Stimulated activated CD4-positive, alpha-beta T cell treated with anti-CD3 and anti-CD28 coated beads, Interleukin-1b, Interleukin-23, amount 100 ng/mL, for 24 hours (primary cell): ENCODE measurements around the gene RNF157.
"Not testable (repeated sequence)": the region's sequence is repeated elsewhere in the genome, so short reads cannot be mapped to it uniquely, and the experiment has no call there.

ENCODE experiments used
- DNase-seq, 4 experiments: peaks; one replicate each; pipeline ENCODE4 v3.0.0-alpha.2; 2020; ENCODE audit warnings: low read depth in 4 of 4, low spot score in 1 of 4

RNF157 gene

GRCh38 chr17:76254275-76254674, 14.0 kb upstream of the RNF157 start:
- no peak for DNase-seq

GRCh38 chr17:76253841-76254240, 13.5 kb upstream of the RNF157 start:
- no peak for DNase-seq

DNA sequence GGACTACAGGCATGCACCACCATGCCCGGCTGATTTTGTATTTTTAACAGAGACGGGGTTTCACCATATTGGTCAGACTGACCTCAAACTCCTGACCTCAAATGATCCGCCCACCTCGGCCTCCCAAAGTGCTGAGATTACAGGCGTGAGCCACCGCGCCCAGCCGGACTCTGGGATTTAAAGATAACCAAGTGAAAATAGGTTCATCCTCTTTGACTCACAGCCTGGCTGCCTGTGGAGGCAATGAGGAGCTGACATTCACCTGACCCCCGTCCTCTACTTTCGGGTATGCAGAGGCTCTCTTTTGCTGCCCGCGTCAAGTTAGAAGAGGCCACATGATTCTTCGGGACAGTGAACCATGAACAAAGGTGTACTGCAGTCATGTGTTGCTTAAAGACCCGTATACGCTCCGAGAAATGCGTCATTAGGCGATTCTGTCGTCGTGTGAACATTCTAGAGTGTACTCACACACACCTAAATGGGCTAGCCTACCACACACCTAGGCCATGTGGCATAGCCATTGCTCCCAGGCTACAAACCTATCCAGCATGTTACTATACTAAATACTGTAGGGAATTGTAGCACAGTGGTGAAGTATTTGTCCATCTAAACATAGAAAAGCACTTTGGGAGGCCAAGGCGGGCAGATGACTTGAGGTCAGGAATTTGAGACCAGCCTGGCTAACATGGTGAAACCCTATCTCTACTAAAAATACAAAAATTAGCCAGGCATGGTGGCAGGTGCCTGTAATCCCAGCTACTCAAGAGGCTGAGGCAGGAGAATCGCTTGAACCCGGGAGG, 12.9 kb upstream of the RNF157 start:
- DNase-seq: not testable (repeated sequence)

GRCh38 chr17:76252040-76252954, 12.0 kb upstream of the RNF157 start:
- DNase-seq: no peak

- DNase-seq: no peak
Observed at GRCh38 chr17:76251478-76252039, 11.3 kb upstream of the RNF157 start.

DNA sequence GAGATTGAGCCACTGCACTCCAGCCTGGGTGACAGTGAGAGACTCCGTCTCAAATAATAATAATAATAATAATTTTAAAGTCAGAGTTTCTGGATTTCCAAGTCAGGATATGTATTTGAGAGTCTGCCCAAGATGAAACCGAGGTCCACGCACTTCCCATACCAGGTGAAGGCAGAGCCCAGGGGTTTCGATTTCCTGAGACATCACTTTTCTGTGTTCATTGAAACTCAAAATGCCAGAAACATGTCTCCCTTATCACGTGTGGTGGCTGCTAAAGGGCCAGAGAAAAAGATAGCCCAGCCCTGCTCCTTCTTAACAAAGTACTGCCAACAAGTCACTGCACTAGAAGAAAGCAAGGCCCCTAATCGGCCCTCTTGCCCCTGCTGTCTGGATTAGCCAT, 9.8 kb upstream of the RNF157 start:
- no peak for DNase-seq

GRCh38 chr17:76248013-76248782, 7.9 kb upstream of the RNF157 start:
- no peak for DNase-seq

GRCh38 chr17:76247304-76247703, 7.0 kb upstream of the RNF157 start:
- DNase-seq: no peak

DNA sequence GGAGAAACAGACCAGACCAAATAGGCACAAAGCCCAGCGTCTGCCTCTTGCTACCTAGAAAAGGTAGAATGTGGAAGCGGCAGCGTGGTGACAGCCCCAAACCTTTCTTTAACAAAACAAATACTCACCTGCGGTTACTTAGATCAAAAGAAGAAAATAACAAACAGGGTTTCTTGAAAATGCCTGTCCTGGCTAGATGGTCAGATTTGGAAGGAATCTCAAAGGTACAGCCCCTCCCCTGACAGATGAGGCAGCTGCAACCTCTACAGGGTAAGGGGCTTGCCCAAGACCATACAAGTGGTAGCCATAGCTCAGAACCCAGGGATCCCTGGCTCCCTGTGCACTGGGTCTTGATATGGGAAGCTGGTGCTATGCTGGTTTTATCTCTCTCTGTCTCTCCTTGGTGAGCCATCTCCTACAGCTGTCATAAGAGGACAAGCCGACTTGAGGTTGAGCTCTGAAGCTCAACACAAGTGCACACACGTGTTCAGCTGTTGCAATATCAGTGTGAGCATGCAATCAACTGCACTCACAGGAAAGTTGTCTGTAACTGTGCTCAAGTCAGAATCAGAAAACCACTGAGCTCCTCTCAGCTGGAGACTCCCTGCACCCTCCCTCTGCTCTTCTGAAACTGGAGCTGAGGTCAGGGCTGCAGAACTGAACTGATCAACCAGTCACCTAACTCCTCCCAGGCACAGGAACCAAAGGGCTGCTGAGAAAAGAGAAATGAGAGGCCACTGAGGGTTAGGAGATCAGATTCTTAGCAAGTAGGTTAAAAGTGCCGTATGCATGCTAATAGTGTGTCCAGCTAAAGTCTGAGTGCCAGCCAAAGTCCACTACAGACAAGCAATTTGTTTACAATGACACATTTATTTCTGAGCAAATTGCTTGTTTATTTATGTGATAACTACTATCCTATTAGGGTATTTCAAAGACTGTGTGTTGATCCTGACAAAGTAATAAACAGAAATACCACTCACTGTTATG, 6.1 kb upstream of the RNF157 start:
- no peak for DNase-seq

DNA sequence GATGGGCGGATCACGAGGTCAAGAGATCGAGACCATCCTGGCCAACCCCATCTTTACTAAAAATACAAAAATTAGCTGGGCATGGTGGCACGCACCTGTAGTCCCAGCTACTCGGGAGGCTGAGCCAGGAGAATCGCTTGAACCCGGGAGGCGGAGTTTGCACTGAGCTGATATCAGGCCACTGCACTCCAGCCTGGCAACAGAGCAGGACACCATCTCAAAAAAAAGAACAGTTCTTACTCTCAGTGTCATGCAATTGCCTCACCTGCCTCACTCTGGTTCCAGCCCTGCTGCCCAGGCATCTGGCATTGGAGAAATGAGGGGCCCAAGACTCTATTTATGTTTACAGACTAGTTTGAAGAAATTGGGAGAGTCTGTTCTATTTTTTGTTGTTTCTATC, 4.4 kb upstream of the RNF157 start:
- not testable (repeated sequence) for DNase-seq

GRCh38 chr17:76243826-76244679, 3.8 kb upstream of the RNF157 start:
- no peak for DNase-seq

- no peak for DNase-seq
Observed at GRCh38 chr17:76241691-76242255, 1.5 kb upstream of the RNF157 start.

GRCh38 chr17:76241204-76241538, 878 bp upstream of the RNF157 start:
- DNase-seq: no peak

GRCh38 chr17:76239538-76240274, 587 bp downstream of the RNF157 start:
- no peak for DNase-seq

- DNase-seq: no peak
Observed at GRCh38 chr17:76238847-76239537, 1.3 kb downstream of the RNF157 start.

GRCh38 chr17:76237859-76238313, 2.4 kb downstream of the RNF157 start:
- DNase-seq: no peak

- no peak for DNase-seq
Observed at GRCh38 chr17:76236603-76237002, 3.7 kb downstream of the RNF157 start.
